Activated B cell treated with CpG ODN at 0.5 μM for 24 hours (primary cell): ENCODE data around the gene NUP205. TPM values are rescaled to one million over a fixed set of nuclear protein-coding genes. Genes with fewer than 3 reads are reported as not detected.
A peak's percentile ranks its signal among the peaks of the same experiment; 100 is the strongest.

Source experiments
- ATAC-seq: fragments of 200-7000 bp; cut with Tn5 transposase; one replicate; pipeline ENCODE4 v1.10.0; 2021; ENCODE audit warnings: low read depth, mild to moderate bottlenecking, moderate library complexity
- CTCF ChIA-PET: fragments of 350-600 bp; sonication (Branson Sonifier 250); formaldehyde crosslinking; loops from one replicate; lab custom pipeline; 2021; ENCODE audit warnings: antibody characterized with exemption; lab: Charles Lee
- POLR2A ChIA-PET: fragments of 350-600 bp; sonication (Branson Sonifier 250); formaldehyde crosslinking; loops from one replicate; lab custom pipeline; 2021; ENCODE audit warnings: antibody characterized with exemption; lab: Charles Lee
- DNase-seq: peaks from one replicate; pipeline ENCODE4 v3.0.0; 2022
- H3K27ac Mint-ChIP-seq: one replicate; pipeline ENCODE4 v1.8.0; 2020; ENCODE audit warnings: mixed read lengths
- H3K27me3 Mint-ChIP-seq: one replicate; pipeline ENCODE4 v1.8.0; 2021; ENCODE audit warnings: mixed read lengths
- H3K36me3 Mint-ChIP-seq: one replicate; pipeline ENCODE4 v1.8.0; 2021; ENCODE audit warnings: low read depth, mixed read lengths
- H3K4me1 Mint-ChIP-seq: one replicate; pipeline ENCODE4 v1.8.0; 2021; ENCODE audit warnings: mixed read lengths
- H3K4me3 Mint-ChIP-seq: one replicate; pipeline ENCODE4 v1.8.0; 2020; ENCODE audit warnings: mild to moderate bottlenecking, mixed read lengths
- H3K9me3 Mint-ChIP-seq: one replicate; pipeline ENCODE4 v1.8.0; 2020; ENCODE audit warnings: mixed read lengths
- intact Hi-C: fragments of 100-400 bp; cut with micrococcal nuclease; formaldehyde crosslinking; loops from one replicate; pipeline ENCODE4 v1.15.1; 2024
- total RNA-seq: library from RNA; stranded (reverse); gene quantifications from 2 replicates; pipeline ENCODE4 v1.2.3, GENCODE V29; 2022
- TF ChIP-seq, protein P1 (sequence below): fragments of 200-600 bp; IDR thresholded peaks from one replicate; pipeline ENCODE4 v1.8.0; 2022; ENCODE audit warnings: antibody characterized with exemption, mild to moderate bottlenecking

The NUP205 gene
- total RNA-seq, 1 donor from 2014 or later = 84.1 TPM

GRCh38 chr7:135669774-135670173 is 112.1 kb downstream of the NUP205 start:
- ATAC-seq (no peak), DNase-seq (no peak)
- POLR2A ChIA-PET = no interaction called here
- Mint-ChIP-seq H3K9me3 (no peaks in the 10 kb centered on the region), H3K27me3 (no peaks in the 10 kb centered on the region), H3K36me3 (peaks cover 36% of the 10 kb centered on the region), H3K4me3 (no peak overlapping the region), H3K27ac (no peak overlapping the region), H3K4me1 (peaks cover 33% of the 10 kb centered on the region)
- CTCF ChIA-PET = interaction anchor here (1.0 kb wide), 1 partner anchor 24 kb away, joined by 4 read pairs; no protein-coding TSS in a partner anchor
- intact Hi-C loops = loop anchor here (10.0 kb wide), 1 partner anchor 495 kb away; the partner anchor contains the start of gene CYREN
- TF ChIP-seq, protein P1, sequence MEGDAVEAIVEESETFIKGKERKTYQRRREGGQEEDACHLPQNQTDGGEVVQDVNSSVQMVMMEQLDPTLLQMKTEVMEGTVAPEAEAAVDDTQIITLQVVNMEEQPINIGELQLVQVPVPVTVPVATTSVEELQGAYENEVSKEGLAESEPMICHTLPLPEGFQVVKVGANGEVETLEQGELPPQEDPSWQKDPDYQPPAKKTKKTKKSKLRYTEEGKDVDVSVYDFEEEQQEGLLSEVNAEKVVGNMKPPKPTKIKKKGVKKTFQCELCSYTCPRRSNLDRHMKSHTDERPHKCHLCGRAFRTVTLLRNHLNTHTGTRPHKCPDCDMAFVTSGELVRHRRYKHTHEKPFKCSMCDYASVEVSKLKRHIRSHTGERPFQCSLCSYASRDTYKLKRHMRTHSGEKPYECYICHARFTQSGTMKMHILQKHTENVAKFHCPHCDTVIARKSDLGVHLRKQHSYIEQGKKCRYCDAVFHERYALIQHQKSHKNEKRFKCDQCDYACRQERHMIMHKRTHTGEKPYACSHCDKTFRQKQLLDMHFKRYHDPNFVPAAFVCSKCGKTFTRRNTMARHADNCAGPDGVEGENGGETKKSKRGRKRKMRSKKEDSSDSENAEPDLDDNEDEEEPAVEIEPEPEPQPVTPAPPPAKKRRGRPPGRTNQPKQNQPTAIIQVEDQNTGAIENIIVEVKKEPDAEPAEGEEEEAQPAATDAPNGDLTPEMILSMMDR = no peak

- H3K9me3 Mint-ChIP-seq = no peaks in the 10 kb centered on the region
- peaks cover 30% of the 10 kb centered on the region for H3K4me1 Mint-ChIP-seq
- no peaks in the 10 kb centered on the region for H3K27me3 Mint-ChIP-seq
- TF ChIP-seq, protein P1 = no peak
- ChIA-PET POLR2A (no interaction called here), CTCF (interaction anchor here (1.0 kb wide), 1 partner anchor 25 kb away, joined by 4 read pairs; no protein-coding TSS in a partner anchor)
- no peak overlapping the region for H3K4me3 Mint-ChIP-seq
- H3K36me3 Mint-ChIP-seq = peaks cover 38% of the 10 kb centered on the region
- ATAC-seq (no peak), DNase-seq (no peak)
- no peak overlapping the region for H3K27ac Mint-ChIP-seq
- intact Hi-C loops = no loop called here
Observed at GRCh38 chr7:135670179-135670578, 112.5 kb downstream of the NUP205 start.

DNA sequence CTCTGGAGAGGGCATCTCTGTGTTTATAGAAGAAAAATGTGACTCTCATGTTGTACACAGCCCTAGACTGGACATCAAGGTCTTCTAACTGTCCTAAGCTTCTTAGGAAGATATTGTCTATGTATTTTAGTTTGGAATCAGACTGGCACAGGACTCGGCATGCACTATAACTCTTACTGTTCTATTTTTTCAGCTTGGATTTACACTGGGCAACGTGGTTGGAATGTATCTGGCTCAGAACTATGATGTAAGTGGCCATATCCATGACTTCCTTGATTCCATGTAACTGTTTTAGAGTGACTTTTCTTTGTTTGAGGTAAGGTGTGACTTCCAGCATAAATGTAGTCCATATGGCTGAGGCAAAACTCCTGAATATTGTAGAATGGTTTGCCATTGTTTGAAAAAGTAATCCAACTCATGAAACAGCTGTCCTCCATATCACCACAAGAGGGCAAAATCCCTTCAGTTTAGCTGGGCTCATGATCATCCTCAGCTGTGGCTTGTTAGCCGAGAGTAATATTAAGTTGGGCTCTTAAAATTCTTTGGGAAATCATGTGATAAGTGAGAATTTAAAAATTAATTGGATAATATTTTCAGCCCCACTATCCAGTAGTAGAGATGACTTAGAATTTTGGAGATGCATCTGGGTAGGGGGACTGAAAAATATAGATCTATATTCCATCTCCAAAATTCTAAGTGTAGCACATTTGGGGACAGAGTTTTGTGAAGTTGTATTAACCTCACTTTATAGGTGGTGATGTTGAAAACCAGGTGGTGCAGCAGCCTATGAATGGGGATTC is 115.0 kb downstream of the NUP205 start:
- POLR2A ChIA-PET = interaction anchor here (1.2 to 2.4 kb wide), 2 partner anchors 8 to 10 kb away, joined by 3 to 7 read pairs; partner anchors contain the start of gene STMP1
- TF ChIP-seq, protein P1 = peak; percentile 39
- peak; percentile 57 for ATAC-seq

DNA sequence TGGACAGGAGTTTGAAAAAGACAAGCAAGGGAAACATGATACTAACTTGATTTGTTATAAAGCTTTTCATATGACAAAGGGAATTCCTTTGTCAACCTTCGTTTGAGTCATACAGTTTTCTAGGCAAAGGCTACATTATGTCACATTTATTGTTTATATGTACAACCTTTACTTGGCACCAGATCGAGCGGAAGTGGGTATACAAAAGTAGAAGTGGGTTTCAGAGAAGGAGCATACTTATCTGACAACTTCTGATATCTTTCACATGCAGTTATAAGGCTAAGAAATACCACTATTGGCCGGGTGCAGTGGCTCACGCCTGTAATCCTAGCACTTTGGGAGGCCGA is 115.6 kb downstream of the NUP205 start:
- Mint-ChIP-seq H3K4me3 (no peak overlapping the region), H3K4me1 (peaks cover 12% of the 10 kb centered on the region), H3K36me3 (peaks cover 58% of the 10 kb centered on the region), H3K27me3 (no peaks in the 10 kb centered on the region), H3K9me3 (no peaks in the 10 kb centered on the region), H3K27ac (no peak overlapping the region)
- ATAC-seq (no peak), DNase-seq (no peak)
- ChIA-PET CTCF (interaction anchor here (1.0 to 1.6 kb wide), 7 partner anchors 9 to 335 kb away, joined by 3 to 6 read pairs (median 4); no protein-coding TSS in a partner anchor), POLR2A (interaction anchor here (1.2 kb wide), 1 partner anchor 9 kb away, joined by 3 read pairs; no protein-coding TSS in a partner anchor)
- TF ChIP-seq, protein P1 = no peak
- intact Hi-C loops = loop anchor here (1.0 kb wide), 1 partner anchor 336 kb away; no protein-coding TSS in a partner anchor

More for the DNA sequence above, 115.0 kb downstream of the NUP205 start:
- H3K4me1 Mint-ChIP-seq = peaks cover 14% of the 10 kb centered on the region
- peaks cover 53% of the 10 kb centered on the region for H3K36me3 Mint-ChIP-seq
- DNase-seq = no peak
- no peak overlapping the region for H3K27ac Mint-ChIP-seq
- H3K27me3 Mint-ChIP-seq = no peaks in the 10 kb centered on the region
- CTCF ChIA-PET = interaction anchor here (1.0 to 1.6 kb wide), 7 partner anchors 9 to 336 kb away, joined by 3 to 6 read pairs (median 4); no protein-coding TSS in a partner anchor
- H3K4me3 Mint-ChIP-seq = no peak overlapping the region
- intact Hi-C loops = loop anchor here (1.0 kb wide), 2 partner anchors 10 to 337 kb away; partner anchors contain the start of gene STMP1
- no peaks in the 10 kb centered on the region for H3K9me3 Mint-ChIP-seq
